GM19043 (cell line): ENCODE results near the gene NR0B1.

Experiments
- ATAC-seq: cut with Tn5 transposase; IDR thresholded peaks from one replicate; pipeline ENCODE4 v1.9.1; 2021; ENCODE audit warnings: low read depth; ENCODE audit not compliant: unreplicated experiment

Gene NR0B1

GRCh38 chrX:30278365-30278764 lies 30.8 kb downstream of the NR0B1 start:
- ATAC-seq, result no peak

- ATAC-seq, result no peak
Observed at GRCh38 chrX:30275498-30275897, 33.7 kb downstream of the NR0B1 start.

DNA sequence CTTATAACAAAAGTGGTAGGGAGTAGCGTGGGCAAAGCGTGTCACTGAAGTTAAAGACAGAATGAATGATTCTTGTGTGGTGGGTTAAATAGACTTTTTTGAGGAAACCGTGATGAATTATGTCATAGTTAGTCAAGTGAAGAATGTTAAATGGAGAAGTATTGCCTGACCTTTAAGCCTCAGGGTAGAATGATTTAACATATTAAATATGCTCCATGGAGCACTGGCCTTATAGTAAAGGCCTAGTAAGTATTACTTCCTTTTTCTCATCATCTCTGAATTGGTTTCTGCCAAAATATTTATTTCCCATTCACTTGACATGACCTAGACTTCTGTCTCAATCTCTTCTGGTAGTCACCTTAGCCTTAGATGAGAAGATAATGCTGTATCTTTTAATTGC lies 38.6 kb downstream of the NR0B1 start:
- ATAC-seq, result no peak

DNA sequence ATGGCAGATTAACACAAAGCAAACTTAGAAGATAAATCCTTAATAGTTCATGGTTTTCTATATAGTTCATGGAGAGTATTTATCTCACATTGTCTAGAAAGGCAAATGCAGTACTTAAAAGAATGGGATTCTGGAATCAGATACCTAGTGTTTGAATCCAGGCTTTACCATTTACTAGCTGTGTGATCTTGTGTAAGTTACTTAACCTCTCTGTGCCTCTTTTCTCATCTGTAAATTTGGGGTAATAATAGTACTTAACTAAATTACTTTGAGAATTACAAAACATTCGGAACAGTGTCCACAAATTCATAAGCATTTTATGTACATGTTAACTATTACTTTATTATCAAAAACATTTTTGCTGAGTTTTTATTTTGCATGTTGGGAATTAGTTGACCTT lies 46.4 kb downstream of the NR0B1 start:
- ATAC-seq, result no peak

GRCh38 chrX:30261012-30261411 lies 48.2 kb downstream of the NR0B1 start:
- no peak for ATAC-seq

- no peak for ATAC-seq
Observed at GRCh38 chrX:30259927-30260326, 49.3 kb downstream of the NR0B1 start.
